Measurements from ENCODE around the gene DDB1. TPM values are rescaled to one million over a fixed set of nuclear protein-coding genes. Genes with fewer than 3 reads are reported as not detected.

The DDB1 gene
- total and polyA plus RNA-seq, 9 of the 15 experiments (the other 6 are each of a cell fraction or from before 2014, with no cell fraction given): 172 to 361 (median 266) TPM

GRCh38 chr11:61302550-61302949 is 30.4 kb downstream of the DDB1 start:
- Histone ChIP-seq H3K79me2 (ENCODE audit: control insufficient read depth, insufficient read depth, low read length) (no peaks in the 10 kb centered on the region), H3K9me1 (ENCODE audit: control insufficient read depth, insufficient read depth, low read length) (peaks cover 3% of the 10 kb centered on the region), H3K4me3 (no peak overlapping the region), H3K4me2 (ENCODE audit: insufficient read depth, low read length) (no peak overlapping the region), H2AFZ (ENCODE audit: low read depth, low read length) (no peak overlapping the region), H3K9ac (ENCODE audit: insufficient read depth in 1 of 2, low read depth in 2 of 2, low read length in 2 of 2) (no peak overlapping the region), H3K4me1 (replicated peaks in 1 of 2; ENCODE audit: control insufficient read depth in 2 of 2, insufficient read depth in 2 of 2, low read length in 2 of 2) (no peaks in the 10 kb centered on the region), H3K36me3 (ENCODE audit: control insufficient read depth, insufficient read depth, low read length) (peaks cover 98% of the 10 kb centered on the region), H3K9me3 (replicated peaks; ENCODE audit: control insufficient read depth, insufficient read depth, low read depth, low read length) (no peaks in the 10 kb centered on the region), H4K20me1 (replicated peaks; ENCODE audit: control insufficient read depth, insufficient read depth, low read length) (no peaks in the 10 kb centered on the region), H3K27me3 (ENCODE audit: control insufficient read depth in 2 of 2, insufficient read depth in 2 of 2, low read length in 2 of 2) (no peaks in the 10 kb centered on the region), H3K27ac (ENCODE audit: extremely low read depth, low read depth, low read length) (no peak overlapping the region)
- ATAC-seq (no peak), DNase-seq (ENCODE audit: extremely low read depth in 1 of 4, low spot score in 3 of 4) (no peak), FAIRE-seq (no peak)
- in situ Hi-C loops (cut with MboI) (no loop called here), intact Hi-C loops (cut with micrococcal nuclease) (loop anchor here (5.0 kb wide), 1 partner anchor 45 kb away; no protein-coding TSS in a partner anchor)
- ChIA-PET CTCF (ENCODE audit: low intra/inter-chr PET ratio) (no interaction called here), POLR2A (no interaction called here)
- no TSS peak for BruUV-seq (replicated peaks)
- TF ChIP-seq ZNF551 (CRISPR knock-in tag; IDR thresholded peaks at IDR 0.05): no peak
- 91% methylated on average over 11 of the region's 13 CpGs for WGBS (ENCODE audit: insufficient coverage, low coverage, missing lambda C conversion rate)

GRCh38 chr11:61298663-61299244 is 34.2 kb downstream of the DDB1 start:
- FAIRE-seq: no peak
- no peaks in the 10 kb centered on the region for H4K20me1 ChIP-seq (replicated peaks; ENCODE audit: control insufficient read depth, insufficient read depth, low read length)
- no peak overlapping the region for H3K27ac ChIP-seq (ENCODE audit: extremely low read depth, low read depth, low read length)

More at GRCh38 chr11:61298663-61299244, 34.2 kb downstream of the DDB1 start:
- in situ Hi-C loops (cut with MboI) (no loop called here), intact Hi-C loops (cut with micrococcal nuclease) (no loop called here)
- ATAC-seq (no peak), DNase-seq (ENCODE audit: extremely low read depth in 1 of 4, low spot score in 3 of 4) (no peak)
- 81% methylated on average over 4 of the region's 4 CpGs for WGBS (ENCODE audit: insufficient coverage, low coverage, missing lambda C conversion rate)
- Histone ChIP-seq H3K9me3 (replicated peaks; ENCODE audit: control insufficient read depth, insufficient read depth, low read depth, low read length) (no peaks in the 10 kb centered on the region), H3K9ac (ENCODE audit: insufficient read depth in 1 of 2, low read depth in 2 of 2, low read length in 2 of 2) (peak overlapping the region in 1 of 2 experiments; percentile 39; a peak in 1 of 4 replicates), H3K4me2 (ENCODE audit: insufficient read depth, low read length) (no peak overlapping the region), H3K9me1 (ENCODE audit: control insufficient read depth, insufficient read depth, low read length) (no peaks in the 10 kb centered on the region), H2AFZ (ENCODE audit: low read depth, low read length) (no peak overlapping the region), H3K27me3 (ENCODE audit: control insufficient read depth in 2 of 2, insufficient read depth in 2 of 2, low read length in 2 of 2) (no peaks in the 10 kb centered on the region), H3K36me3 (ENCODE audit: control insufficient read depth, insufficient read depth, low read length) (peaks cover 69% of the 10 kb centered on the region), H3K4me3 (no peak overlapping the region), H3K79me2 (ENCODE audit: control insufficient read depth, insufficient read depth, low read length) (no peaks in the 10 kb centered on the region), H3K4me1 (replicated peaks in 1 of 2; ENCODE audit: control insufficient read depth in 2 of 2, insufficient read depth in 2 of 2, low read length in 2 of 2) (peaks cover 0 to 20% of the 10 kb centered on the region in 2 experiments; a peak in 1 of 5 replicates)
- POLR2A ChIA-PET: interaction anchor here (0.6 to 4.0 kb wide), 10 partner anchors 10 to 443 kb away, joined by 3 to 25 read pairs (median 4); partner anchors contain the start of genes DDB1, TKFC and TMEM138
- CTCF ChIA-PET (ENCODE audit: low intra/inter-chr PET ratio): no interaction called here
- no TSS peak for BruUV-seq (replicated peaks)
- TF ChIP-seq SRSF9 (IDR thresholded peaks at IDR 0.05; ENCODE audit: borderline replicate concordance, low read depth, low read length) (no peak), SUPT5H (IDR thresholded peaks at IDR 0.05) (peak; percentile 21; the same call in 1 of the 2 replicates)
